K562 (cell line): ENCODE measurements around the gene IL4R. TPM values are rescaled to one million over a fixed set of nuclear protein-coding genes. Genes with fewer than 3 reads are reported as not detected.

Experiments
- ATAC-seq: fragments of 200-7000 bp; cut with Tn5 transposase; 3 replicates; pipeline ENCODE4 v1.9.1; 2020; ENCODE audit warnings: moderate library complexity
- BruUV-seq: library from RNA; stranded (reverse); fragments of 400-500 nt; replicated peaks from 2 replicates; lab custom pipeline; 2021; lab: Mats Ljungman, UMichigan
- CTCF ChIA-PET: fragments of 300-600 bp; formaldehyde crosslinking; extraction: SDS; loops from one replicate; lab custom pipeline; 2021; ENCODE audit warnings: low intra/inter-chr PET ratio; lab: Yijun Ruan, JAX
- POLR2A ChIA-PET: fragments of 300-600, 350-650 bp; sonication (Branson Sonifier 250); formaldehyde crosslinking; extraction: SDS; loops from one replicate; lab custom pipeline; 2021; ENCODE audit warnings: antibody characterized with exemption, inconsistent platforms; lab: Yijun Ruan, JAX
- DNase-seq, 4 experiments: peaks; one replicate each; pipeline versions ENCODE4 v3.0.0 to v3.0.0-alpha.2; 2011 to 2018; ENCODE audit warnings: low spot score in 3 of 4, mixed read lengths in 3 of 4; ENCODE audit errors: extremely low read depth in 1 of 4
- FAIRE-seq: peaks from 2 replicates; lab custom pipeline; 2011; peaks lifted over from hg19 to GRCh38; lab: Jason Lieb, UNC
- H2AFZ ChIP-seq: 2 replicates; pipeline ENCODE4 v1.6.0; 2011; ENCODE audit warnings: low read depth, low read length, control low read depth, inconsistent platforms
- H3K27ac ChIP-seq: fragments of 200-600 bp; 3 replicates; pipeline ENCODE4 v1.8.0; 2011; ENCODE audit warnings: low read depth, mild to moderate bottlenecking, control low read depth, inconsistent platforms, low read length, moderate library complexity, mixed read lengths; ENCODE audit errors: extremely low read depth
- H3K27me3 ChIP-seq, 2 experiments: fragments of 300-600 bp in 1 of 2; 2 replicates in 1 of 2; 3 replicates in 1 of 2; pipeline versions ENCODE4 v1.6.0 to v1.8.0; 2011; ENCODE audit warnings: inconsistent platforms in 2 of 2, low read length in 2 of 2, mild to moderate bottlenecking in 1 of 2, mixed read lengths in 1 of 2, moderate library complexity in 1 of 2; ENCODE audit not compliant: control insufficient read depth in 2 of 2, insufficient read depth in 2 of 2
- H3K36me3 ChIP-seq: fragments of 300-600 bp; 3 replicates; pipeline ENCODE4 v1.8.0; 2011; ENCODE audit warnings: mild to moderate bottlenecking, low read length, inconsistent platforms; ENCODE audit not compliant: control insufficient read depth, insufficient read depth
- H3K4me1 ChIP-seq, 2 experiments: fragments of 200-600 bp in 1 of 2; replicated peaks in 1 of 2; 2 replicates in 1 of 2; 3 replicates in 1 of 2; pipeline versions ENCODE4 v1.5.1 to v1.8.0; 2011; ENCODE audit warnings: inconsistent platforms in 2 of 2, low read length in 2 of 2, mild to moderate bottlenecking in 1 of 2, mixed read lengths in 1 of 2, moderate library complexity in 1 of 2; ENCODE audit not compliant: control insufficient read depth in 2 of 2, insufficient read depth in 2 of 2
- H3K4me2 ChIP-seq: 2 replicates; pipeline ENCODE4 v1.6.1; 2011; ENCODE audit warnings: low read length, control low read depth, inconsistent platforms, mixed read lengths; ENCODE audit not compliant: insufficient read depth
- H3K4me3 ChIP-seq: fragments of 200-600 bp; sonication (generic), shearing (Covaris generic); 2 replicates; pipeline ENCODE4 v1.5.1; 2016; ENCODE audit warnings: control low read depth, inconsistent platforms
- H3K79me2 ChIP-seq: fragments of 200-600 bp; 3 replicates; pipeline ENCODE4 v1.8.0; 2011; ENCODE audit warnings: low read length, inconsistent platforms; ENCODE audit not compliant: control insufficient read depth, insufficient read depth
- H3K9ac ChIP-seq, 2 experiments: 2 replicates each; pipeline versions ENCODE4 v1.6.0 to v1.6.1; 2011; ENCODE audit warnings: low read depth in 2 of 2, low read length in 2 of 2, control low read depth in 1 of 2, inconsistent platforms in 1 of 2, mild to moderate bottlenecking in 1 of 2, mixed read lengths in 1 of 2; ENCODE audit not compliant: insufficient read depth in 1 of 2
- H3K9me1 ChIP-seq: one replicate; pipeline ENCODE4 v1.6.0; 2011; ENCODE audit warnings: inconsistent platforms, mild to moderate bottlenecking, low read length, moderate library complexity; ENCODE audit not compliant: control insufficient read depth, insufficient read depth
- H3K9me3 ChIP-seq: replicated peaks from 2 replicates; pipeline ENCODE4 v1.5.1; 2011; ENCODE audit warnings: low read depth, low read length, inconsistent platforms; ENCODE audit not compliant: control insufficient read depth, insufficient read depth
- H4K20me1 ChIP-seq: replicated peaks from 2 replicates; pipeline ENCODE4 v1.6.1; 2011; ENCODE audit warnings: low read length, inconsistent platforms, mixed read lengths; ENCODE audit not compliant: control insufficient read depth, insufficient read depth
- BCOR ChIP-seq: fragments of 450-650 bp; IDR thresholded peaks from 2 replicates; pipeline ENCODE4 v1.6.1; 2016
- ILF3 ChIP-seq: fragments of 450-650 bp; IDR thresholded peaks from 2 replicates; pipeline ENCODE4 v1.6.1; 2018; ENCODE audit warnings: antibody characterized with exemption, mild to moderate bottlenecking, moderate library complexity, borderline replicate concordance
- RBM25 ChIP-seq: fragments of 200-400 bp; formaldehyde crosslinking; IDR thresholded peaks from 2 replicates; pipeline ENCODE4 v1.6.1; 2018; ENCODE audit warnings: low read length, low read depth, moderate library complexity; ENCODE audit not compliant: severe bottlenecking
- SMARCA5 ChIP-seq: fragments of 450-650 bp; IDR thresholded peaks from 2 replicates; pipeline ENCODE4 v1.6.1; 2016
- THAP12 ChIP-seq: fragments of 250-450 bp; sonication (Bioruptor Pico); IDR thresholded peaks from 2 replicates; pipeline ENCODE4 v1.9.0; 2021; ENCODE audit warnings: mild to moderate bottlenecking, inconsistent platforms
- ZFP36 ChIP-seq: fragments of 150-350 bp; IDR thresholded peaks from 2 replicates; pipeline ENCODE4 v1.6.1; 2018; ENCODE audit warnings: low read length, low read depth; ENCODE audit not compliant: partially characterized antibody
- WGBS: fragments of 100-300 bp; shearing (Covaris generic); methylation state at CpG from one replicate; pipeline ENCODE4 v1.1.6; 2016; ENCODE audit warnings: low coverage, mixed read lengths; ENCODE audit not compliant: insufficient coverage; ENCODE audit errors: missing lambda C conversion rate; 5-methylcytosine and 5-hydroxymethylcytosine counted together
- in situ Hi-C: fragments of 300-500 bp; cut with MboI; formaldehyde crosslinking; loops from 4 replicates; pipeline ENCODE4 v1.15.0; 2018; ENCODE audit warnings: inconsistent platforms, mixed read lengths
- intact Hi-C: fragments of 100-400 bp; cut with micrococcal nuclease; formaldehyde crosslinking; loops from 2 replicates; pipeline ENCODE4 v1.14.2; 2022
- polyA plus RNA-seq, 8 experiments: library from polyadenylated mRNA; depleted of rRNA in 4 of 8; stranded (reverse) in 5 of 8; unstranded in 3 of 8; fragments of >200 nt; fragmentation: Nextera tagmentation in 2 of 8; fragmentation: Illumina TruSeq in 1 of 8; extraction: Ambion mirVana in 2 of 8; extraction: Trizol in 1 of 8; gene quantifications; 2 replicates each; pipeline versions ENCODE4 v1.2.1 to v1.2.3, GENCODE V29; 2011 to 2014; ENCODE audit warnings: inconsistent platforms in 1 of 8, missing spikeins in 1 of 8
- total RNA-seq, 7 experiments: library from RNA; depleted of rRNA in 6 of 7; stranded (reverse); fragments of >200 nt in 6 of 7; fragmentation: Illumina TruSeq in 2 of 7; extraction: Trizol in 2 of 7; gene quantifications; 2 replicates each; pipeline versions ENCODE4 v1.2.1 to v1.2.3, GENCODE V29; 2011 to 2021; ENCODE audit warnings: low replicate concordance in 1 of 7

IL4R gene
- total and polyA plus RNA-seq, 9 of the 15 experiments (the other 6 are each of a cell fraction or from before 2014, with no cell fraction given): 0.17 to 5.8 (median 3.3) TPM

GRCh38 chr16:27406511-27407128, 92.8 kb downstream of the IL4R start:
- TF ChIP-seq RBM25: peak; percentile 75
- peak; percentile 82 for TF ChIP-seq SMARCA5
- TF ChIP-seq ILF3: no peak
- TF ChIP-seq THAP12: no peak
- TF ChIP-seq BCOR: peak; percentile 76
- TF ChIP-seq ZFP36: peak; percentile 5

More at GRCh38 chr16:27406511-27407128, 92.8 kb downstream of the IL4R start:
- ChIA-PET CTCF (no interaction called here), POLR2A (interaction anchor here (0.6 to 0.8 kb wide), 3 partner anchors 19 to 82 kb away, joined by 3 to 4 read pairs (median 3); no protein-coding TSS in a partner anchor)
- no peaks in the 10 kb centered on the region for H3K9me3 ChIP-seq
- ATAC-seq (no peak), DNase-seq (no peak), FAIRE-seq (no peak)
- in situ Hi-C loops: no loop called here
- no peak overlapping the region for H3K9ac ChIP-seq
- H4K20me1 ChIP-seq: peaks cover 4% of the 10 kb centered on the region; the same call in 1 of the 2 replicates
- no TSS peak for BruUV-seq
- no peak overlapping the region for H3K4me2 ChIP-seq
- H3K9me1 ChIP-seq: peaks cover 2% of the 10 kb centered on the region
- H2AFZ ChIP-seq: no peak overlapping the region
- H3K27ac ChIP-seq: no peak overlapping the region
- H3K79me2 ChIP-seq: no peaks in the 10 kb centered on the region
- 2% methylated on average over 6 of the region's 6 CpGs for WGBS
- H3K4me3 ChIP-seq: no peak overlapping the region
- peaks cover 0 to 7% of the 10 kb centered on the region in 2 experiments; a peak in 4 of 5 replicates for H3K4me1 ChIP-seq
- peaks cover 26 to 44% of the 10 kb centered on the region in 2 experiments for H3K27me3 ChIP-seq
- intact Hi-C loops: no loop called here
- no peaks in the 10 kb centered on the region for H3K36me3 ChIP-seq
